ENCODE data around the gene RBPMS2. TPM values are rescaled to one million over a fixed set of nuclear protein-coding genes. Genes with fewer than 3 reads are reported as not detected.
A peak's percentile ranks its signal among the peaks of the same experiment; 100 is the strongest.
"Not testable (repeated sequence)": the region's sequence is repeated elsewhere in the genome, so short reads cannot be mapped to it uniquely, and the experiment has no call there.

The RBPMS2 gene
- total RNA-seq, 1 experiment from 2014 or later: not detected

GRCh38 chr15:64795921-64796320 is 20.5 kb upstream of the RBPMS2 start:
- not testable (repeated sequence) for H3K4me3 ChIP-seq, DNase-seq, H3K9me3 ChIP-seq, H3K27me3 ChIP-seq, H3K36me3 ChIP-seq

GRCh38 chr15:64795299-64795698 is 19.9 kb upstream of the RBPMS2 start:
- not testable (repeated sequence) for H3K36me3 ChIP-seq, H3K27me3 ChIP-seq, DNase-seq, H3K4me3 ChIP-seq, H3K9me3 ChIP-seq

DNA sequence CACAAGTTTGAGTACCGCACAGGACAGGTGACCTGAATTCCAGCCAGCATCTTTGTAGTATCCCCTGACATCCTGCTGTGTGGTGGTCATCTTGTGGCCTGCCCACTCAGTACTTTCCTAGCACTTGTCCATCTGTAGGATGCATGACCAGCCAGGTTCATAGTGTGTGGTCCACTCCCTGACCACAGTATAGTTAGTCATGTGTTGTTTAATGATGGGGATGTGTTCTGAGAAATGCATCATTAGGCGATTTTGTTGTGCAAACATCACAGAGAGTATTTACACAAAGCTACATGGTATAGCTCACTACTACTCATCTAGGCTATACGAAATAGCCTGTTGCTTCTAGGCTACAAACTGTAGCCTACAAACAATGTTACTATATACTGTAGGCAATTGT is 16.9 kb upstream of the RBPMS2 start:
- Histone ChIP-seq H3K27me3 (no peaks in the 10 kb centered on the region), H3K9me3 (no peaks in the 10 kb centered on the region), H3K4me3 (no peak overlapping the region), H3K36me3 (no peaks in the 10 kb centered on the region)
- no peak for DNase-seq

DNA sequence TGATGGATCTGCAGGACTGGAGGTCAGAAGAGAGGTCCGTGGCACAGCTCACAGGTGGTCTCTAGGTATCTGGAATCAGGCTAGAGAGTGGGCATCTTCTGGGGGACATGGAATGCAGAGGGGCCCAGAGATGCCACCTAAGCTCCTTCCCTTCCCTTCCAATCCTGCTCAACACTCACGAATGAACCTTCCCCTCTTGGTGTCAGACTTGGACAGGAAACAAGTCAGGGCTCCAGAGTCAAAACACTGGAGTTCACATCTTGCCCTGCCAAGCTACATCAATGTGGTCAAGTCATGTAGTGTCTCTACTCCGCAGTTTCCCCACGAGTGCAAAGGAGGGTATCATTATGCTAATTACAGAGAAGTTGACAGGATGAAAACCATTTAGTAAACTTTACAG is 16.0 kb upstream of the RBPMS2 start:
- H3K4me3 ChIP-seq: no peak overlapping the region
- no peaks in the 10 kb centered on the region for H3K36me3 ChIP-seq
- H3K9me3 ChIP-seq: no peaks in the 10 kb centered on the region
- H3K27me3 ChIP-seq: no peaks in the 10 kb centered on the region
- no peak for DNase-seq

- Histone ChIP-seq H3K27me3 (no peaks in the 10 kb centered on the region), H3K9me3 (no peaks in the 10 kb centered on the region), H3K36me3 (no peaks in the 10 kb centered on the region), H3K4me3 (no peak overlapping the region)
- no peak for DNase-seq
Measured at GRCh38 chr15:64783796-64784195, 8.4 kb upstream of the RBPMS2 start.

GRCh38 chr15:64782751-64783150 is 7.4 kb upstream of the RBPMS2 start:
- H3K4me3 ChIP-seq: no peak overlapping the region
- no peak for DNase-seq
- no peaks in the 10 kb centered on the region for H3K9me3 ChIP-seq
- H3K27me3 ChIP-seq: no peaks in the 10 kb centered on the region
- H3K36me3 ChIP-seq: no peaks in the 10 kb centered on the region

- H3K36me3 ChIP-seq: no peaks in the 10 kb centered on the region
- H3K4me3 ChIP-seq: no peak overlapping the region
- no peak for DNase-seq
- no peaks in the 10 kb centered on the region for H3K27me3 ChIP-seq
- no peaks in the 10 kb centered on the region for H3K9me3 ChIP-seq
Measured at GRCh38 chr15:64781299-64781698, 5.9 kb upstream of the RBPMS2 start.

DNA sequence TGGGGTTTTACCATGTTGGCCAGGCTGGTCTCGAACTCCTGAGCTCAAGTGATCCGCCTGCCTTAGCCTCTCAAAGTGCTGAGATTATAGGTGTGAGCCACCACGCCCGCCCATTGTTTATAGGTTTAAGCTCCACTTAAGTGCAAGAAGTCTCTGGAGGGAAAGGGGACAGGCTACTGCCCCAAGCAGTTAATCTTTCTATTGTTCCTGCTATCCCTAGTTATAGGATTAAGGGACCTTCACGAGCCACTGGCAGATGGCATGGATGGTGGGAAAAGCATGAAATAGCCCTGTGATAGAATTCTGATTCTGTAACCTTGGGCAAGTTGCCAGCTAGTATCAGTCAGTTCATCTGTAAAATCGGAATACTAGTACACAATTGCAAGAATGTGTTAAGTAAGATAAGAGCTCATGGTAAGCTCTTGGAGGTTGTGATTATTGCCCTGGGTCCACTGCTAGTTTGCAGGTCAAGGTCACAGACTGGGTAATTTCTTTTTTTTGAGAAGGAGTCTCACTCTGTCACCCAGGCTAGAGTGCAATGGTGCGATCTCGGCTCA is 5.3 kb upstream of the RBPMS2 start:
- DNase-seq: no peak
- no peaks in the 10 kb centered on the region for H3K27me3 ChIP-seq
- H3K9me3 ChIP-seq: no peaks in the 10 kb centered on the region
- no peak overlapping the region for H3K4me3 ChIP-seq
- no peaks in the 10 kb centered on the region for H3K36me3 ChIP-seq

DNA sequence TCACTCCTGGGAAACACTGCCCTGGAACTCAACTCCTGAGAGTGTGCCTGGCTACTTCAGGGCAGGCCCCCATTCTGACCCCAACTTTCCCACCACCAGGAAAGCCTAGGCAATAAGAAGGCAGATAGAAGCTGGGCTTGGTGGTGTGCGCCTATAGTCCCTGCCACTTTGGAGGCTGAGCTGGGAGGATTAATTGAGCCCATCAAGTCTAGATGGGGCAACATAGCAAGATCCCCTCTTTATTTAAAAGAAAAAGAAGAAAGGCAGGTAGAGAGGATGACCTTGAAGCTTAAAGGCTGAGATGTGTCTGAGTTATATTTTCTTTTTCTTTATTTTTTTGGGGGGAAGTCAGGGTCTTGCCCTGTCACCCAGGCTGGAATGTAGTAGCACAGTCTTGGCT is 4.2 kb upstream of the RBPMS2 start:
- no peaks in the 10 kb centered on the region for H3K9me3 ChIP-seq
- no peaks in the 10 kb centered on the region for H3K36me3 ChIP-seq
- no peaks in the 10 kb centered on the region for H3K27me3 ChIP-seq
- H3K4me3 ChIP-seq: no peak overlapping the region
- no peak for DNase-seq

DNA sequence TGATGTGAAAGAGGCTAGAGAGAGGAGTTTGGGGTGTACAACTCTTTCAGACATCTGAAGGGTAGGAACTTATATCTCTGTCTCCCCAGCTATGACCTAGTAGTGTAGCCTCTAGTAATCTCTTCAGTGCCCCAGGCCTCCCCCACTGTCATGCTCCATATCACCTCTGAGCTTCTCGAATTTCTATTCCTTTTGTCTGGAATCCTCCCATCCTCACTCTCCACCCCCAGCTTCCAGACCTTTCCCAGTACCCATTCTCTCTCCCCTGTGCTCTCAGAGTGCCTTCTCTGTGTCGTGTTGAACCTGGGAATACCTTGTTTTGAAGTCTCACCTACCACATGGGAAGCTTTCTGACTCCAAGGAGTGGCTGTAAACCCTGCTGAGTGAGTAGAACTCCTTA is 3.6 kb upstream of the RBPMS2 start:
- no peak for DNase-seq
- no peaks in the 10 kb centered on the region for H3K9me3 ChIP-seq
- no peaks in the 10 kb centered on the region for H3K36me3 ChIP-seq
- H3K27me3 ChIP-seq: no peaks in the 10 kb centered on the region
- H3K4me3 ChIP-seq: no peak overlapping the region

DNA sequence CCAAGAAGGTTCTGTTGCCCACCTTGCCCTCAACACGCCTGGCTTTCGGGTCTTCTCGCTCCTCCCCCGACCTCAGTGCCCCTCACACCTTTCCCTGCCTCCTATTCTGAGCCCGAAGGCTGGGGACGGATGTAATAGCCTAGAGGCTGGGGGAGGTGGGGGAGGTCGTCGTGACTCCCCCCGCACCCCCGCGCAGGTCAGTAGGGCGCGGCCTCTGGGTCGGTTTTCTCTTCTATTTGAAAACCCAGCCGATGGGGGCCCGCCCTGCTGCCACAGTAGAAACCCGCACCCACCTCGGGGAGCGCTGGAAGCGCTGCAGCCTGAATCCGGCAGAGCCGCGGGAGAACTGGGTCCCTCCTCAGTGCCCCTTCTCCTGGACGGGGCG is 1.0 kb upstream of the RBPMS2 start:
- no peak for DNase-seq
- Histone ChIP-seq H3K9me3 (no peaks in the 10 kb centered on the region), H3K4me3 (peak overlapping the region; percentile 54), H3K27me3 (no peaks in the 10 kb centered on the region), H3K36me3 (no peaks in the 10 kb centered on the region)

DNA sequence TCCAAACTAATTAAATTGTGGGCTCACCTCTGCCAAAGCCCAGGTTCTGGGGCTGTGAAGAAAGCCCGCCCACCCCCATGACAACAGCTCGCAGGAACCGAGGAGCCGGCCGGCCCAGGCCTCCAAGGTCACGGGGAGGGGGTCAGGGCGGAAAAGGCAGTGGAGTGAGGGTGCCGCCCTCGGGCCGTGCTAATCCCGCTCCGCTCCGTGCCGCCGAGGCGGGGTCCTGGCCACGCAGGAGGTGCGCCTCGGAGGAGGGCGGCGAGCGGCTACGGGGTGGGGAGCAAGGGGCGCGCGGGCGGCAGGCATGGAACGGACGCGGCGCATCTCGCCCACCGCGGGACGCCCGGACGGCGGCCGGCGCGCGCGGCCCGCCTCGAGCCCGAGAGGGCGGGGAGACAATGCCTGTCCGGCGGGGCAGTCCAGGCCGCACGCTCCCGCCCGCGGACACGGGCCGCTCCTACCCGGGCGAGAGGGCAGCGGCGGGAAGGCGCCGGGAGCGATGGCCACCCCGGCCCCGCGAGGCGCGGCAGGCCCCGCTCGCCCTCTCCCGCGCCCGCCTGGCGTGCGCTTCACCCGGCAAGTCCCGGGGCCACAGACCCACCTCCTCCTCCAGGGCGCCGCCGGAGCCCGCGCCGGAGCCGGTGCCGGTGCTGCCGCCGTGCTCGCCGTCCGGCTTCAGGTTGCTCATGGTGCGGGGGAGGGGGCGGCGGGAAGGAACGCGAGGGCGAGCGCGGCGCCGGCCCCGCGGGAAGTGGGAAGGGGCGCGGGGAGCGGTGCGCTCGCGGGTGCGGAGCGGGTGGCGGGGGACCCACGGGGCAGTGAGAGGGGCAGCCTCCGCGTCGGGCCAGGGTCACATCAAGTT is 528 bp downstream of the RBPMS2 start:
- Histone ChIP-seq H3K36me3 (no peaks in the 10 kb centered on the region), H3K4me3 (peak overlapping the region; percentile 46), H3K27me3 (no peaks in the 10 kb centered on the region), H3K9me3 (no peaks in the 10 kb centered on the region)
- DNase-seq: peak; percentile 50

DNA sequence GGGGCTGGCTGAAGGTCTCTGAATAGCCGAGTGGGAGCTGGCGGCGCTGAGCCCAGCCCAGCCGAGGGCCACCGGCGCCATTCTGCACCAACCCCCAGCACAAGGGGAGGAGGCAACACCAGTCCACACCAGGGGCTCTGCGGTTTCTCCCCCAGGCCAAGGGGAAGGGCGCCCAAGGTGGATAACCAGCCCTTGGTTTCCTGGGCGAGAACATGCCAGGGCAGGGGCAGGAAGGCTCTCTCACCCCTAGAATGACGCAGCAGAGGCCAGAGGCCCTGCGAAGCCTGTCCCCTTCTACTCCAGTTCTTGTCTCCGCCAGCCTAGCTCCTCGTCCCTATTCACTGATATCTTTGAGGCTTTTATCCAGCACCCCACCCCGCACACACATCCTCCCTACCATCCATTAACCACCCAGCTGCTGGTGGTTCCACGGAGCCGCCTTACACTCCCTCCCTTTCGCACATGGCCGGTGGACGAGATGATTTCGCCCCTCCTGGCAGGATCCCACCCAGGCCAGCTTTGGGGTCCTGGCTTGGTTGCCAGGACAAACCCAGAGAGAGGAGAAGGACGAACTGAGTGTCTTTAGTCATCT is 1.3 kb downstream of the RBPMS2 start:
- H3K4me3 ChIP-seq: peak overlapping the region; percentile 46
- no peaks in the 10 kb centered on the region for H3K27me3 ChIP-seq
- no peaks in the 10 kb centered on the region for H3K36me3 ChIP-seq
- H3K9me3 ChIP-seq: no peaks in the 10 kb centered on the region
- DNase-seq: no peak

DNA sequence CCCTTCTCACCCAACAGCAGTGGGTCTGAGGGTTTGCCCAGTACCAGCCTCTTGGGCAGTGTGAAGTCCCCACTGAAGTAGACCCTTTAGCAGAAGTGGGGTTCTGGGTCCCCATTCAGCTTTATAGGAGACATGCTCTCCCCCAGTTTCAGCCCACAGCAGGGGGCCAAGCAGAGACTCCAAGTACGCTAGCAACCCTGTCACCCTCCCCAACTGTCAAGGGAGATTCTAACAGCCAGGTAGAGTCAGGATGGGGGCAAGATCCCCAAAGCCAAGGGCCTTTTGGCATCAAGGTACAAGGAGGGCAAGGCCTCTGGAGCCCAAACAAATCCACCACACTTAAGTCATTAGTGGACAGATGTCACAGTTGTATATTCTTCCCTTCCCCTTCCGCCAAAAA is 1.8 kb downstream of the RBPMS2 start:
- no peak overlapping the region for H3K4me3 ChIP-seq
- no peaks in the 10 kb centered on the region for H3K27me3 ChIP-seq
- no peaks in the 10 kb centered on the region for H3K9me3 ChIP-seq
- DNase-seq: no peak
- no peaks in the 10 kb centered on the region for H3K36me3 ChIP-seq

DNA sequence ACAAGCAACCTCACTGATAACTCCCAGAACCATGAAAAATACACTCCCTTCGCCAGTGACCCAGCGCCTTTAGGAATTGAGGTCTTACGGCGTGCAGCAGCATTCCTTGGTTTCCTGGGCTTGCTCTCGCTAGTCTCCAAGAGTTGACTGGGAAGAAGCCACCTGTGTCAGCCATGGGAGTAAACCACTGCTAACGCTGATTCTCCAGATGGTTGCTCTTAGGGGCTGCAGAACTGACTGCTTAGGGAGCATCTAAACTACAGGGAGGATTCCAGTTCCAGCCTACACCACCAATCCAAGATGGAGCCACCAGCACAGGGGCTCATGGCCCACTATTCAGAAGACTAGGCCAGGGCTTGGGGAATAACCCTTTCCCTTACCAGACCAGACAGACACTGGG is 2.4 kb downstream of the RBPMS2 start:
- Histone ChIP-seq H3K36me3 (no peaks in the 10 kb centered on the region), H3K9me3 (no peaks in the 10 kb centered on the region), H3K27me3 (no peaks in the 10 kb centered on the region), H3K4me3 (no peak overlapping the region)
- no peak for DNase-seq

- Histone ChIP-seq H3K27me3 (no peaks in the 10 kb centered on the region), H3K36me3 (no peaks in the 10 kb centered on the region), H3K4me3 (no peak overlapping the region), H3K9me3 (no peaks in the 10 kb centered on the region)
- no peak for DNase-seq
Measured at GRCh38 chr15:64772488-64772887, 2.9 kb downstream of the RBPMS2 start.

DNA sequence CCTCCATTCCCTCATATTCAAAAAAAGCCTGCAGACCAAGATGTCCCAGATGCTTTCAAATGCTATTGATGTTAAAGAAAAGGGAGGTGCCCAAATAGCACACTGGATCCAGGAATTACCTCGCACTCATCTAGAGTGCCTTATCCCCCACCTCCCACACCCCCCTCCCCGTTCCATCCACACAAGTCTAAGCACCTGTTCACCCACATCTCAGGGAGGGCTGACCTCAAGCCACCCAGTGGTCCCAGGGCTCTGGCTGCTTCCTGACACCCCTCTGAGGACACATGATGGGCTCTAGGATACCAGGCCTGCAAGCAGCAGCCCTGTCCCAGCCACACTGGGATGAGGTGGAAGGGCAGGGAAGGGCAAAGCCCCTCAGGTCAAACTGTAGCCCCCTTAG is 4.8 kb downstream of the RBPMS2 start:
- Histone ChIP-seq H3K27me3 (no peaks in the 10 kb centered on the region), H3K4me3 (no peak overlapping the region), H3K9me3 (no peaks in the 10 kb centered on the region)

GRCh38 chr15:64767203-64767602 is 8.2 kb downstream of the RBPMS2 start:
- no peaks in the 10 kb centered on the region for H3K36me3 ChIP-seq
- no peak for DNase-seq
- no peaks in the 10 kb centered on the region for H3K27me3 ChIP-seq
- no peaks in the 10 kb centered on the region for H3K9me3 ChIP-seq
- H3K4me3 ChIP-seq: no peak overlapping the region

More for the DNA sequence above, 4.8 kb downstream of the RBPMS2 start:
- no peak for DNase-seq
- H3K36me3 ChIP-seq: no peaks in the 10 kb centered on the region
